MM.1S (cell line): ENCODE results near the gene OCIAD2.

Source experiments
- DNase-seq: peaks from one replicate; pipeline ENCODE4 v3.0.0-alpha.2; 2015
- H2AFZ ChIP-seq: fragments of 300-600 bp; sonication (generic); 2 replicates; pipeline ENCODE4 v1.6.0; 2016; ENCODE audit warnings: antibody characterized with exemption, low read length
- H3F3A ChIP-seq: fragments of 300-600 bp; sonication (generic); 2 replicates; pipeline ENCODE4 v1.6.1; 2016; ENCODE audit warnings: mild to moderate bottlenecking, antibody characterized with exemption, low read length, moderate library complexity, mixed read lengths; ENCODE audit not compliant: insufficient read depth
- H3K27ac ChIP-seq: fragments of 300-600 bp; sonication (generic); 2 replicates; pipeline ENCODE4 v1.5.1; 2016; ENCODE audit warnings: mild to moderate bottlenecking, low read length
- H3K27me3 ChIP-seq: fragments of 300-600 bp; sonication (generic); replicated peaks from 2 replicates; pipeline ENCODE4 v1.6.0; 2016; ENCODE audit warnings: low read length; ENCODE audit not compliant: insufficient read depth
- H3K36me3 ChIP-seq: fragments of 300-600 bp; sonication (generic); replicated peaks from 2 replicates; pipeline ENCODE4 v1.6.1; 2016; ENCODE audit warnings: mild to moderate bottlenecking, low read length, mixed read lengths; ENCODE audit not compliant: insufficient read depth
- H3K4me1 ChIP-seq: fragments of 300-600 bp; sonication (generic); 2 replicates; pipeline ENCODE4 v1.6.1; 2016; ENCODE audit warnings: low read length, mixed read lengths
- H3K4me2 ChIP-seq: fragments of 300-600 bp; sonication (generic); 2 replicates; pipeline ENCODE4 v1.6.0; 2016; ENCODE audit warnings: low read depth, low read length
- H3K4me3 ChIP-seq: fragments of 300-600 bp; sonication (generic); 2 replicates; pipeline ENCODE4 v1.5.1; 2016; ENCODE audit warnings: low read length, mixed read lengths
- H3K79me2 ChIP-seq: fragments of 300-600 bp; sonication (generic); 2 replicates; pipeline ENCODE4 v1.6.1; 2016; ENCODE audit warnings: mixed run types, low read length, mixed read lengths
- H3K9ac ChIP-seq: fragments of 300-600 bp; sonication (generic); 2 replicates; pipeline ENCODE4 v1.6.1; 2016; ENCODE audit warnings: low read length, mixed read lengths
- H3K9me2 ChIP-seq: fragments of 300-600 bp; sonication (generic); replicated peaks from 2 replicates; pipeline ENCODE4 v1.6.1; 2016; ENCODE audit warnings: mild to moderate bottlenecking, low read length, mixed read lengths; ENCODE audit not compliant: insufficient read depth
- H3K9me3 ChIP-seq: fragments of 300-600 bp; sonication (generic); replicated peaks from 2 replicates; pipeline ENCODE4 v1.6.1; 2016; ENCODE audit warnings: mild to moderate bottlenecking, low read length, mixed read lengths; ENCODE audit not compliant: insufficient read depth
- H4K20me1 ChIP-seq: fragments of 300-600 bp; sonication (generic); 2 replicates; pipeline ENCODE4 v1.6.1; 2016; ENCODE audit warnings: mild to moderate bottlenecking, low read length, moderate library complexity, mixed read lengths; ENCODE audit not compliant: insufficient read depth
- CTCF ChIP-seq: fragments of 300-600 bp; sonication (generic); IDR thresholded peaks from 2 replicates; pipeline ENCODE4 v1.5.1; 2016; ENCODE audit warnings: antibody characterized with exemption, low read length, mixed read lengths
- EZH2 ChIP-seq: fragments of 300-600 bp; sonication (generic); optimal IDR thresholded peaks from 2 replicates; pipeline ENCODE3; 2017; ENCODE audit warnings: low read depth, mild to moderate bottlenecking, antibody characterized with exemption, low read length, mixed read lengths
- EZH2phosphoT487 ChIP-seq: fragments of 300-600 bp; sonication (generic); IDR thresholded peaks from 2 replicates; pipeline ENCODE4 v1.6.1; 2018; ENCODE audit warnings: antibody characterized with exemption, low read length

OCIAD2 gene

GRCh38 chr4:48913346-48913745 lies 6.8 kb upstream of the OCIAD2 start:
- Histone ChIP-seq H3K4me1 (no peaks in the 10 kb centered on the region), H4K20me1 (no peaks in the 10 kb centered on the region), H3K36me3 (no peaks in the 10 kb centered on the region), H3K9ac (no peak overlapping the region), H3K9me3 (no peaks in the 10 kb centered on the region), H3K4me2 (no peak overlapping the region), H3K79me2 (no peaks in the 10 kb centered on the region), H2AFZ (no peak overlapping the region), H3K27ac (no peak overlapping the region), H3K27me3 (no peaks in the 10 kb centered on the region), H3F3A (no peaks in the 10 kb centered on the region), H3K4me3 (no peak overlapping the region), H3K9me2 (no peaks in the 10 kb centered on the region)
- DNase-seq = no peak
- TF ChIP-seq CTCF = no peak
- no peak for TF ChIP-seq EZH2
- no peak for TF ChIP-seq EZH2phosphoT487

- no peak overlapping the region for H2AFZ ChIP-seq
- no peak for DNase-seq
- H3K27me3 ChIP-seq = no peaks in the 10 kb centered on the region
- H3K4me3 ChIP-seq = no peak overlapping the region
- no peaks in the 10 kb centered on the region for H4K20me1 ChIP-seq
- H3K9me2 ChIP-seq = no peaks in the 10 kb centered on the region
- no peak overlapping the region for H3K27ac ChIP-seq
- H3K4me2 ChIP-seq = no peak overlapping the region
- TF ChIP-seq EZH2 (no peak), CTCF (no peak), EZH2phosphoT487 (no peak)
- H3K79me2 ChIP-seq = no peaks in the 10 kb centered on the region
- no peak overlapping the region for H3K9ac ChIP-seq
- no peaks in the 10 kb centered on the region for H3K4me1 ChIP-seq
- no peaks in the 10 kb centered on the region for H3K36me3 ChIP-seq
- no peaks in the 10 kb centered on the region for H3K9me3 ChIP-seq
- no peaks in the 10 kb centered on the region for H3F3A ChIP-seq
Observed at GRCh38 chr4:48912349-48912748, 5.8 kb upstream of the OCIAD2 start.

DNA sequence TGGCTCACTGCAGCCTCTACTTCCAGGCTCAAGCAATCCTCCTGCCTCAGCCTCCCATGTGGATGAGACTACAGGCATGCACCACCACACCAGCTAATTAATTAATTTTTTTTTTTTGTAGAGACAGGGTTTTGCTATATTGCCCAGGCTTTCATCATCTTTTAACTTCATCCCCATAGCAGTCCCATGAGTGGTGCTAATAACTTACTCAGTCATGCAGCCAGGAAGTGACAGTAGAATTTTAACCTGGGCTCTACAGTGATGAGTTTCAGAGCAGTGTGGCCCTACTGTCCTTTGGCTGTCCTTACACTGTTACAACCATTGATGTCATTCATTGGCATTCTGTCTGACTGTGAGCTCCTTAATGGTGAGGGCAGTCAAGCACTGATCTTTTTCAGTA lies 3.9 kb upstream of the OCIAD2 start:
- Histone ChIP-seq H3F3A (no peaks in the 10 kb centered on the region; the same call in 1 of the 2 replicates), H3K27me3 (no peaks in the 10 kb centered on the region), H2AFZ (no peak overlapping the region), H3K36me3 (no peaks in the 10 kb centered on the region), H3K27ac (no peak overlapping the region), H3K9ac (no peak overlapping the region), H3K4me1 (peaks cover 6% of the 10 kb centered on the region; the same call in 1 of the 2 replicates), H4K20me1 (no peaks in the 10 kb centered on the region), H3K4me2 (no peak overlapping the region), H3K79me2 (peaks cover 9% of the 10 kb centered on the region), H3K9me3 (no peaks in the 10 kb centered on the region), H3K9me2 (no peaks in the 10 kb centered on the region), H3K4me3 (no peak overlapping the region)
- no peak for DNase-seq
- no peak for TF ChIP-seq CTCF
- no peak for TF ChIP-seq EZH2phosphoT487
- TF ChIP-seq EZH2 = no peak
